ENCODE data around the gene POLR3H.

POLR3H gene

GRCh38 chr22:41534219-41534618 lies 10.1 kb downstream of the POLR3H start:
- no peak for DNase-seq

DNA sequence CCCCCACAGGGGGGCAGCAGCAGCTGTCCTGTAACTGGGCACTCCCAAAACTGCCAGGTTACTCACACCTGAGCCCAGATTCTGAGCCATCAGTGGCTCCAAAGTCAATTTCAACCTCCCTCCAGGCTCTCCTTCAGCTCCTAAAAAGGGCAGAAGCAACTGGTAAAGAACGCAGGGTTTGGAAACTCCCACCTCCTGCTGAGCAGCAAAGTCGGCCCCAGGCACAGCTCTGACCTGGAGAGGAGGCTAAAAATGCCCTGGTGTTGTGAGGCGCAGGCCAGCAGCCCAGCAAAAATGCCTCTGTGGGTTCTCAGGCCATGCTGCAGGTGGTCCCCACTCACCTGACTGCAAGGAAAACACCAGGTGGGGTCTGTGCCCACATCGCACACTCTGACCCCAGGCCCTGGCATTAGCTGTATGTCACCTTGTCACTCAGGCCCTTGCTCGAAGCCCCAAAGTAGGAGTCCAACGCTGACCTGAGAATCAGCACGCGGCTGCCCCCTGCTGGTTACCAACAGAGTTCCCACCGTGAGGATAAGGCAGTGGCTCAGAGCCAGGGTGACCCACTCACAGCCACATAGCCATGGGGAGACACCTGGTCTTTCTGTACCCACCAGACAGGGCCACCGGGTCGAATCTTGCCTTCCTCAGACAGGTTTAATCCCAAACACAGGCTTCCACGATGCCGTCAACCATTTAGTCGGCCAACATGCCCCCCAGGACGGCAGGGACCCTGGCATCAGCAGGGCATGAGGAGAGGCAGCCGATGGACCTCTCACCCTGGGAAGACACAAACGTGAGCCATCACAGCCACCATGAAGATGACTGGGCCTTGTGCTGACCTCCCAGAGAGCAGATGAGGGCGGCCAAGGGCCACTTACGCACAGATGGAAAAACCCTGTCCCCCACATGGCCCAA lies 11.1 kb downstream of the POLR3H start:
- DNase-seq = peak; percentile 73

DNA sequence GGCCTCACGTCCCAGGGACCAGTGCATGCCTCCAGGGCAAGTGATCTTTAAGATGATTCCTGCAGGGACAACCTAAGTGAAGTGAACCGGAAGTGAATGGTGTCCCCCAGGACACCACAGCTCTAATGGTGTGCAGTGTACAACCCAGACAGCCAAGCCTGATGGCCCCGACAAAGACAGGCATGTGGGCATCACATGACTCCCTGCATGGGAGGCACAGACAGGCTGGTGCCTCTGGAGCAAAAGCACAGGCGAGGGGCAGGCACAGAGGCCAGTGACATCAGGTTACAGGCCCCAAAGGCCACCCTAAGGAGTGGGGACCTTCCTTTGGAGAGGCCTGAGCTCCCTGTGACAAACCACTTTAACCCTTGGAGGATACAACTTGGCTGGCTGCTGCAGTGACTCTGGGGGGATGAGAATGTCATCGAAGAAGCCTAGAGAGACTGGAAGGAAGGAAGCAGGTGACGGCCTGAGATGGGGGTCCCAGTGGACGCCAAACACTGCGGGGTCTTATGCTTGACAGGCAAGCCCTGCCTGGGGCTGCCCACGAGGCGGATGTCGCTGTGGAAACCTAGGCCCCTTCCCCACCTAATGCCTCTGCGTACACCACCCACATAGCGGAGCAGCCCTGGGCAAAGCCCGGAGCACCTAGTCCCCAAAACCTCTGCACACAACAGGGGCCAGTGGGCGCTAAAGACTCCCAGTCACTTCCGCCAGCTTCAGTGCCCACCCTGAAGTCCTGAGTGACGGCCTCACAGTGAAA lies 12.4 kb downstream of the POLR3H start:
- DNase-seq = no peak

- DNase-seq = no peak
Measured at GRCh38 chr22:41530890-41531714, 13.2 kb downstream of the POLR3H start.

- no peak for DNase-seq
Measured at GRCh38 chr22:41528938-41529561, 15.2 kb downstream of the POLR3H start.

GRCh38 chr22:41528132-41528766 lies 16.0 kb downstream of the POLR3H start:
- no peak for DNase-seq

DNA sequence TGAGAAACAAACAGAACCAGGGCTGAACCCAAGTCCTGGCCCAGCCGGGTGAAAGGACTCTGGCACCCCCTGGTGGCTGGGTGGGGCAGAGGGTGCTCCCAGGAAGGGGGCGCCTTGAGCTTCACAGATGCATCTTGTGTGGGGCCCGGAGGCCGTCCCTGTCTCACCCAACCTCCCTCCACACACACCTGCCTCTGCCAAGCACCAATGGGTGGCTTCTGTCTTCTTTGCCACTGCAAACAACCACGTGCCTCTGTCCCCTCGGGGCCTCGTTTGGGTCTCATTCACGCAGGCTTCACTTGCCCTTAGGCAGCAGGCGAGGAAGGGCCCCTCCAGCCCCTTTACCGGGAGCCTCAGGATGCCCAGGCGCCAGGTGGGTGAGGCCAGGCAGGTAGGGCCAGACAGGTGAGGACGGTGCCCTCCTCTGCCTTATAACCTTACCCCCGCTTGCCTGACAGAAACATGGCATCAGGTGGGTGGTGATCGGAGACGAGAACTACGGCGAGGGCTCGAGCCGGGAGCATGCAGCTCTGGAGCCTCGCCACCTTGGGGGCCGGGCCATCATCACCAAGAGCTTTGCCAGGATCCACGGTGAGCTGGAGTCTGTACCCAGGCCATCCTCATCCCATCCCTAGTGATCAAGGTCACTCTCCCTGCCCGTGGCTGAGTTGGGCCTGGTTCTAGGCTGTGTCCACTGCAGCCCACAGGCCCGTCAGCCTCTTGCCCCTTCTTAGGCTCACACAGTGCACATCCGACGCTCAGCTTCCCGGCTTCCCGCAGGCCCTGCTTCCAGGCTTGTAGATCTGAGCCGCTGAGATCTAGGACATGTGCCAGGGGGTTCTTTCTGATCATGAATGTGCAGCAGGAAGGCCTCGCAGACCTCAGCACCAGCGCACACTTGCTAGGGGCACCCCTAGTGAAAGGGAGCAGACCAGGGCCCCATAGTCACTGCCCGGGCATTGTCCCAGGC lies 17.2 kb downstream of the POLR3H start:
- DNase-seq = peak; percentile 56

DNA sequence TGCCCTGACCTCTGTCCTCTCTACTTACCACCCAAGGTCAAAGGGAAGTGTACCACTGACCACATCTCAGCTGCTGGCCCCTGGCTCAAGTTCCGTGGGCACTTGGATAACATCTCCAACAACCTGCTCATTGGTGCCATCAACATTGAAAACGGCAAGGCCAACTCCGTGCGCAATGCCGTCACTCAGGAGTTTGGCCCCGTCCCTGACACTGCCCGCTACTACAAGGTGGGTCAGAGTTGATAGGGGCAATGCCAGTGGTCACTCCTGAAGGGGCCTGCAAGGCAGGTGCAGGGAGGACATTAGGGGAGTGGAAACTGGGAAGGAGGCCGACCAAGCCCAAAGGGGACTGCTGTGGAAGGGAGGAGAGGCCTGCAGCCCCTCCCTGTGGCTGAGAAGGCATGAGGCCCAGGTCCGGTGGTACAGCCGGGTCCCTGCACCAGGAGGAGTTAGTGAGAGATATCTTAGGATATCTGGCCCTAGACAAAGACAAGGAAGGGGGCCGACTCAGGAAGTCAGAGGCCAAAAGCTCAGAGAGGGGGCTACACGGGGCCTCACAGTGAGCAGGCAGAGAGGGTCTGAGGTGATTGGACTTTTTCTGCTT lies 17.9 kb downstream of the POLR3H start:
- no peak for DNase-seq

- no peak for DNase-seq
Measured at GRCh38 chr22:41525450-41526225, 18.6 kb downstream of the POLR3H start.

- peak; percentile 18 for DNase-seq
Measured at GRCh38 chr22:41524809-41525449, 19.3 kb downstream of the POLR3H start.

GRCh38 chr22:41524251-41524661 lies 20.0 kb downstream of the POLR3H start:
- DNase-seq = no peak

DNA sequence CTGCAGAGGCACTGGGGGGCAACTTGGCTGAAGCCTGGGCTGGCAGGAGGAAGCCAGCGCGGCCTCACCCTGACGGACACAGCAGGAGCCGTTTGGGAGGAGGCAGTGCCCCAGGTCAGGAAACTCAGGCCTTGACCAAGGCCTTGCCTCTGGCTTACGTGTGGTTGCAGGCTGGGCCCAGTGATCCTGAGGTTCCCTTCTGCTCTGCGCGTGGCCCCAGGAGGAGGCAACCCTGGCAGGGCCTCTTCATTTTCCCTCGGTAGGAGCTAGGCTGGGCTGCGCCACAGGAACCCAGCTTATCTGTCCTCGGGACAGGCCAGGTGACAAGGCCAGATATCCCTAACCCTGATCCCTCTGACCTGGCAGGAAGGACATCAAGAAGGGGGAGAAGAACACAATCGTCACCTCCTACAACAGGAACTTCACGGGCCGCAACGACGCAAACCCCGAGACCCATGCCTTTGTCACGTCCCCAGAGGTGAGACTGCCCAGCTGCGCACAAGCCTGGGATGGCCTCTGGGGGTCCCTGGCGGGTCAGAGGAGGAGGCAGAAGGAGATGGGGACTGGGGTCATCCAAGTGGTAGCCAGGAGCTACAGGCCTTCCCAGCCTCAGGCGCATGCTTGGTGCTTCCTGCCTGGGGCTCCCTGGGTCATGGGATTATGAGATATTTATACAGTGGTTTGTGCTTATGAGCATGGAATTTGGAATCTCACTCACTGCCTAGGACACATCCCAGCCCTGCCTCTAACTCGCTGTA lies 20.6 kb downstream of the POLR3H start:
- DNase-seq = no peak

DNA sequence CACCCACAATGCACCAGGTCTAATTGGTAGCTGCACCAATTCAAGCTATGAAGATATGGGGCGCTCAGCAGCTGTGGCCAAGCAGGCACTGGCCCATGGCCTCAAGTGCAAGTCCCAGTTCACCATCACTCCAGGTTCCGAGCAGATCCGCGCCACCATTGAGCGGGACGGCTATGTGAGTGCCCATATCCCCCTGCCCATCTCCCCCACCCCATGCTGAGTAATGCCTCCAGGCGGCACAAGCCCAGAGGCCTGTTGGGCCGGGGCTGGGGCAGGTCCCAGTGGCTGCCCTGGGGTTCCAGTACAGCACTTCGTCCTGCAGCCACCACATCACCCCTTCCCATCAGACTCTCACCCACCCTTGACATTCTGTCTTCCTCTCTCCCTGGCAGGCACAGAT lies 21.5 kb downstream of the POLR3H start:
- DNase-seq = no peak

GRCh38 chr22:41521126-41521525 lies 23.1 kb downstream of the POLR3H start:
- DNase-seq = no peak

DNA sequence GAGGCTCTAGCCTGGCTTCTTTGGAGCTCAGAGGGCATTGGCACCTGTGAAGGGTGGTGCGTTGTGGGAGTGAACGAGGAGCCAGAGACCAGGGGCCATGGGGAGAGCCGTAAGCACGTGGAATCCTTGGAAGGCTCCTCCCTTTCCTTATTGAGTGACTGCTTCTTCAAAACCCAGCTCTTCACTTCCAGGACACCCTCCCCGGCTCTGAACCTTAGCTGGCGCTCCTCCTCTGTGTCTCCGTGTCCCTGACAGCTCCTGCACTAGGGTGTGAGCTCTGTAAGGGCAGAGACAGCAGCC lies 26.3 kb downstream of the POLR3H start:
- no peak for DNase-seq

GRCh38 chr22:41517172-41518047 lies 26.9 kb downstream of the POLR3H start:
- DNase-seq = peak; percentile 65

GRCh38 chr22:41516462-41516861 lies 27.8 kb downstream of the POLR3H start:
- DNase-seq = no peak

DNA sequence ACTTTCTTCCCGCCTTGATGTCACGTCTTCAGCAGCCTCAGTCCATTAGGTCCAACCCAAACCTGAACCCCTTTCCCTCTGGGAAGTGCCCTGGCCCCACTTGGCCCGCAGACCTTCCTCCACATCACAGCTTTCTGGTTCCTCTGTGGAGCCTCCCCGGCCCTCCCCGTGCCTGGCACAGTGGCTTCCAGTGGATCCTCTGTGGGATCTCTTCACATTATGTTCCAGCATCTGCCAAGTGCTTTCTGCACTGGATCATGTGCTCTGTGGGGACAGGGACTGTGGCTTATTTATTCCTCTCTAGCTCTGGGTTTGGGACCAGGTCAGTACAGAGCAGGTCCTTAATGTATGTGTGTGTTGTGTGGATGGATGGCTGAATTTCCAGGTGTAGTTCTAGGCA lies 30.9 kb downstream of the POLR3H start:
- no peak for DNase-seq
